PFSK-1 (cell line): Measurements from ENCODE around the gene CPT1A.

Experiments
- POLR2AphosphoS5 ChIP-seq: IDR thresholded peaks from 2 replicates; pipeline ENCODE4 v1.6.1; 2012; ENCODE audit warnings: low read depth, mild to moderate bottlenecking, control low read depth, low read length, moderate library complexity
- TAF1 ChIP-seq: IDR thresholded peaks from 2 replicates; pipeline ENCODE4 v1.6.1; 2012; ENCODE audit warnings: low read length, control low read depth, borderline replicate concordance; ENCODE audit not compliant: insufficient read depth
- TF ChIP-seq, protein P1 (sequence below), 2 experiments: IDR thresholded peaks; 2 replicates each; pipeline versions ENCODE4 v1.6.1 to v1.8.0; 2011 to 2012; ENCODE audit warnings: low read depth in 2 of 2, low read length in 2 of 2, control low read depth in 1 of 2, inconsistent platforms in 1 of 2, mild to moderate bottlenecking in 1 of 2, moderate library complexity in 1 of 2; ENCODE audit not compliant: insufficient read depth in 1 of 2

DNA sequence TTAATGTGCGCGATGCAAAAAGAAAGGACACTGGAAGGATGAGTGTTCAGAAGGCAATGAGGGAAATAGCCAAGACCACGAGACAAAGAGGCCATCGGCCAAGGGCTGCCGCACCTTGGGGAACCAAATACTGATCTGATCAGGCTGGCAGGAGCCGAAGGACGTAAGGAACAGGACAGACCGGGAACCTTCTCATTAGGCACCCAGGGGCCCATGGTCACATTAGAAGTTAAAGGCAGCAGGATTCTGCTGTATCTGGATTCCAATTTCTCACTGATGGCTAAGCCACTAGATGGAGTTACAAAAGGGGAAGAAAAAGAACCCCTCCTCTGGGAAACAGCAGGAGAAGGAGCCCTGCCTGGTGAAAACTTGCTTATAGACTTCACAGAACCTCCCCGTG lies 28.8 kb upstream of the CPT1A start:
- TF ChIP-seq TAF1 (no peak), POLR2AphosphoS5 (no peak)
- TF ChIP-seq, protein P1, sequence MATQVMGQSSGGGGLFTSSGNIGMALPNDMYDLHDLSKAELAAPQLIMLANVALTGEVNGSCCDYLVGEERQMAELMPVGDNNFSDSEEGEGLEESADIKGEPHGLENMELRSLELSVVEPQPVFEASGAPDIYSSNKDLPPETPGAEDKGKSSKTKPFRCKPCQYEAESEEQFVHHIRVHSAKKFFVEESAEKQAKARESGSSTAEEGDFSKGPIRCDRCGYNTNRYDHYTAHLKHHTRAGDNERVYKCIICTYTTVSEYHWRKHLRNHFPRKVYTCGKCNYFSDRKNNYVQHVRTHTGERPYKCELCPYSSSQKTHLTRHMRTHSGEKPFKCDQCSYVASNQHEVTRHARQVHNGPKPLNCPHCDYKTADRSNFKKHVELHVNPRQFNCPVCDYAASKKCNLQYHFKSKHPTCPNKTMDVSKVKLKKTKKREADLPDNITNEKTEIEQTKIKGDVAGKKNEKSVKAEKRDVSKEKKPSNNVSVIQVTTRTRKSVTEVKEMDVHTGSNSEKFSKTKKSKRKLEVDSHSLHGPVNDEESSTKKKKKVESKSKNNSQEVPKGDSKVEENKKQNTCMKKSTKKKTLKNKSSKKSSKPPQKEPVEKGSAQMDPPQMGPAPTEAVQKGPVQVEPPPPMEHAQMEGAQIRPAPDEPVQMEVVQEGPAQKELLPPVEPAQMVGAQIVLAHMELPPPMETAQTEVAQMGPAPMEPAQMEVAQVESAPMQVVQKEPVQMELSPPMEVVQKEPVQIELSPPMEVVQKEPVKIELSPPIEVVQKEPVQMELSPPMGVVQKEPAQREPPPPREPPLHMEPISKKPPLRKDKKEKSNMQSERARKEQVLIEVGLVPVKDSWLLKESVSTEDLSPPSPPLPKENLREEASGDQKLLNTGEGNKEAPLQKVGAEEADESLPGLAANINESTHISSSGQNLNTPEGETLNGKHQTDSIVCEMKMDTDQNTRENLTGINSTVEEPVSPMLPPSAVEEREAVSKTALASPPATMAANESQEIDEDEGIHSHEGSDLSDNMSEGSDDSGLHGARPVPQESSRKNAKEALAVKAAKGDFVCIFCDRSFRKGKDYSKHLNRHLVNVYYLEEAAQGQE (IDR thresholded peaks at IDR 0.05; ENCODE audit: insufficient read depth in 1 of 2, low read depth in 2 of 2, low read length in 2 of 2) = no peak
